ELF-1 (cell line): Measurements from ENCODE around the gene THBD.

Source experiments
- DNase-seq: peaks from one replicate; pipeline ENCODE4 v3.0.0-alpha.2; 2016; ENCODE audit warnings: low read depth, low spot score

Gene THBD

DNA sequence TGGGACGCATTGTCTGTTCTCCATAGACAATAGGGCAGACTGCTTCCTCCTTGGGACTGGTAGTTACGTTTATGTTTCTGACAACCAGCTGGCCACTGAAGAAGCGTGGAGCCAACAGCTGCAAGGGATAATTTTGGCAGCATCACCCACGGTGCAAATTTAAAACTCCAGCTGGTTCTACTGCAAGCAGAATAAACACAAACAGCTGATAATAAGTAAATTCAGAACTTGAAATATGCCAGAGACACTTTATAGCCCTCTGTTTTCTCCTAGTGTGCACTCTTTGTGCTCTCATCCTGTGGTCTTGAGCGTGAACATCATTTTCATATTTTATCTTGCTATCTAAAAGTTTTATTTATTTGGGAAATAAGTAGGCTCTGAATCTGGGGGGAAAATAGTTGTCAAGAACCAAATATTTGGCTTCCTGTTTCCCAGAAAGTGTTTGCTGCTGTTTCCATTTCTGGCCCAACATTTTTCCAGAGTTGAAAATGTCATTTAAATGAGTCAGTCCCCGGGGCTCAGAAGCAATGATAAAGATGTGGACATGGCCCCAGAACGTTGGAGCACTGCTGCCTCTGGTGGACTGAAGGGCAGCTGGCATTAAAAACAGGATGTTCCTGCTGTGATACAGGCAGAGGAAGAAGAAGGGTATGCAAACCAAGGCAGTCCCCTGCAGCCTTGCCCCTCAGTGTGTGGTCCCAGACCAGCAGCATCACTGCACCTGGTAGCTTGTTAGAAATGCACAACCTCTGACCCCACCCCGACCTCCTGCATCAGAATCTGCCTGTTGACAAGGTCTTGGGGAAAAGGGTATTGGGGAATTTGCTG, 12.5 kb upstream of the THBD start:
- peak; percentile 58 for DNase-seq

- DNase-seq: no peak
These were observed 11.8 kb upstream of the THBD start for GRCh38 chr20:23061262-23061661.

DNA sequence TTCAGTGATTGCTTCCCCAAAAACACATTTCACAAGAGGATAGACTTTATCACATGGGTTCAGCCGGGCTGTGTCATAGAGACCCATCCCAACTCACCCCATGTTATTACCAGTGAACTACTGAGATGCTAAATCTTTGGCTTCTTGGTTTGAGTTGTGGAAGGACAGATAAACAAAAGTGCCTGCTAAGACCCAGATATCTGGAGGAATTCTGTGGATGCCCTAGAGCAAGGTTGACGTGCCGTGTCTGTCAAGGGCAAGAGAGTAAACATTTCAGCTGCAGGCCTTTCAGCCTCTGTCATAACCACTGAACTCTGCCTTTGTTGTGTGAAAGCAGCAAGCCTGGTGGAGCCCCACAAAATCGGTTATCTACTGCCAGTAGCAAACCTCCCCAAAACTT, 11.2 kb upstream of the THBD start:
- no peak for DNase-seq

- no peak for DNase-seq
These were observed 10.4 kb upstream of the THBD start for GRCh38 chr20:23059846-23060245.

GRCh38 chr20:23059001-23059400, 9.5 kb upstream of the THBD start:
- no peak for DNase-seq

DNA sequence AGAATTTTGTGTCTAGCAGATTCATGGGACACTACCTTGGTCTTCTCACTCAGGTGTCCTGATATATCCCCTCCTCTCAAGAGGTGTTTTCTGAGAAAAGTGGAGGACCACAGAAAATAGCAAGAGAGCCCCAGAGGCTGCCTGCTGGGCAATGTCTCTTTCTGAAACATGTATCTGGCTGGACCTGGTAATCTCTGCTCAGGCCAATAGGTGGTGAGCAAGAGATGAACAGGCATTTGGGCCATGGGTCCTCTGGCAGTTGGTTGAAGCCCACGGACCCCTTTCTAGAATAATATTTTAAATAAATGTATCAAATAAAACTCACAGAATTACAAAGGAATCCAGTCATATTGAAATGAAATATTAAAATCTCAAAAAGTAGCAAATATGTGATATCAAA, 8.8 kb upstream of the THBD start:
- DNase-seq: no peak

DNA sequence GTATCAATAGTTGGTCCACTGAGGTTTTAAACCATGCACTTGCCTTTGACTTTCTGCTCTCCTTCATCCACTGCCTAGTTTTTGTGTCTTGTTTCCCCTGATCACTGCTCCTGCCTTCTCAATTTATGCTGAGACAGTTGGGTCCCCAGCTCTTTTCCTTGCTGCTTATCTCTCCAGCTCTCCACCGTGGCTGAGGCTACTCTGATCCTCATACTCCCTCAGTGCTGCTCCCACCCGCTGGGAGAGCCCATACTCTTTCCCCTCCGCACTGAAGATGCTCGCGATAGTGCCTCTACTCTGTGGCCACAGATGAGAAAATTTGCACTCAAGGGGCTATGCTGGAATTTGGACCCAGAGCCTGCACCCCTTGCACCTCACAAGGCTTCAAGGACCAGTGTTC, 3.4 kb upstream of the THBD start:
- no peak for DNase-seq

GRCh38 chr20:23050847-23051627, 1.6 kb upstream of the THBD start:
- peak; percentile 94 for DNase-seq

GRCh38 chr20:23050076-23050838, 785 bp upstream of the THBD start:
- DNase-seq: peak; percentile 21

DNA sequence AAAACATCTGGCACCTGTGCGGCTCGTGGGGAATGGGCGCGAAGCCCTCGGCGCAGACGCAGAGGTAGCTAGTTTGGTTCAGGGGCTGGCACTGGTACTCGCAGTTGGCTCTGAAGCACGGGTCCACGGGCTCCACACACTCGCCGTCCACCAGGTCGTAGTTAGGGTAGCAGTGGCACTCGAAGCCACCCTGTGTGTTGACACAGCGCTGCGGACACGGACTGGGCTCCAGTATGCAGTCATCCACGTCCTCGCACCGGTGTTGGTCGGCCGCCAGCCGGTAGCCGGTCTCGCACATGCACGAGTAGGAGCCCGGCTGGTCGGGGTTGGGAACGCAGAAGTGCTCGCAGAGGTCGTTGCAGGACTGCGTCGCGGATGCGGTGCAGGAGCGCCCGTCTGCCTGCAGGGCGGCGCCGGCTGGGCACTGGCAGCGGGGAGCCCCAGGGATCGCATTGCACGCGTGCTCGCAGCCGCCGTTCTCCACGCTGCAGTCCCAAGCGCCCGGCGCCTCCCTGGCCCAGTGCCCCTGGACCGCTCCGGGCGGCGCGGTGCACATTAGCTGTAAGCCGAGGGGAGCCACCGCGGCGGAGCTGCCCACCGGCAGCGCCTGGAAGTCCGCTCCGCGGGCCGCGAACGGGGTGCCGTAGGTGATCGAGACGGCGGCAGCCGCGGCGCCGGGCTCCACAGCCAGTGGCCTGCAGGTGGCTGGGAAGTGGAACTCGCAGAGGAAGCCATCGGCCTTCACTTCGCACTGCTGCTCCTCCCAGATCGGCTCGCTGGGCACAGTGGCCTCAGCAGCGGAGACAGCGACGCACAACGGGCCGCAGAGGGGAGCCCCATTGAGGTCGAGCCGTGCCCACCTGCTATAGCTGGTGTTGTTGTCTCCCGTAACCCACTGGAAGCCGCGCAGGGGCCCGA, 930 bp downstream of the THBD start:
- peak; percentile 72 for DNase-seq

DNA sequence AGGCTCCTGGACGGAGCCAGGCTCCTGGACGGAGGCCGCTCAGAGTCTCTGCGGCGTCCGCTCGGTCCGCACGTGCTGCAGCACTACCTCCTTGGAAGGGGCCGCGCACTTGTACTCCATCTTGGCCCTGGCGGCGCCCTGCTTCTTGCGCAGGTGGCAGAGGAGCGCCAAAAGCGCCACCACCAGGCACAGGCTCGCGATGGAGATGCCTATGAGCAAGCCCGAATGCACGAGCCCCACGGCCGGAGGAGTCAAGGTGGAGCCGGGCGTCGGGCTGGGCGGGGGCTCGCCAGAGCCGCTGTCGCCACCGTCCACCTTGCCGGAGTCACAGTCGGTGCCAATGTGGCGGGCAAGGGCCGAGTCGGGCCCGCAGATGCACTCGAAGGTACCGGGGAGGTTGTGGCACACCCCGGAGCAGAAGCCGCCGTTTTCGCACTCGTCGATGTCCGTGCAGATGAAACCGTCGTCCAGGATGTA, 1.7 kb downstream of the THBD start:
- DNase-seq: peak; percentile 32

- DNase-seq: no peak
These were observed 2.3 kb downstream of the THBD start for GRCh38 chr20:23047001-23047737.

DNA sequence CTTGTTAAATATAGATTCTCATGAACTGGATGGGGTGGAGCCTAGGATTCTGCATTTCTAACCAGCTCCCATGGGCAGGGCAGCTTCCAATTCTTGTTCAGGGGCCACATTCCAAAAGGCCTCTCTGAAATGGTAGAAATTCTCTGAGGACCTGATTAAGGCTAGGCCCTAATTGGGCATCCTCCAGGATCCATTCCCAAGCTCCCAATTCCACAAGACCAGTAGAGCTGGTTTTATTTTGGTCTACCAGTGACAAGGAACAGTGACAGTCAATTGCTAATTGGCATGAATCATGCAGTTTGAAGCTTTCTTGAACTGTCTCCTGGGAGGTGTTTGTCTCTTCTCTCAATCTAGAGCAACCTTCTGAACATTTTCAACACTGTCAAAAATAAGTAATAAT, 3.0 kb downstream of the THBD start:
- DNase-seq: peak; percentile 67

DNA sequence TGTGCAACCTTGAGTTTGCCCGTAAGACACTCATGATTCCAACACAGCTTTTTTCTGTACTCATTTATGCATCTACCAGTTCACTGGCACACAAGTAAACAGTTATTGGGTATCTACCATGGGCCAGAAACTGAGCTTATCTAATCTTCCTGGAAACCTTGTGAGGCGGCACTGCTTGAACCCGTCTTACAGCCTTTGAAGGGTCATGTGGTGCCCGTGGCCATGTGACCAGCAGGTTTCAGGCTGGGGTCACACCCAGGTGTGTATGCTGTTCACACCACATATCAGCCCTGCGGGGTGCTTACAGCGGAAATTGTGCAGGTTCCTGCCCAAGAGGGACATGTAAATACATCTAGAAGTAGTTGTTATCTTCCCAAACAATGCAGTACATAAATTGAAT, 6.1 kb downstream of the THBD start:
- no peak for DNase-seq

- DNase-seq: no peak
These were observed 7.2 kb downstream of the THBD start for GRCh38 chr20:23042270-23042669.

GRCh38 chr20:23039885-23040508, 9.5 kb downstream of the THBD start:
- DNase-seq: no peak

GRCh38 chr20:23039136-23039875, 10.2 kb downstream of the THBD start:
- DNase-seq: no peak

GRCh38 chr20:23037017-23037481, 12.4 kb downstream of the THBD start:
- peak; percentile 42 for DNase-seq

DNA sequence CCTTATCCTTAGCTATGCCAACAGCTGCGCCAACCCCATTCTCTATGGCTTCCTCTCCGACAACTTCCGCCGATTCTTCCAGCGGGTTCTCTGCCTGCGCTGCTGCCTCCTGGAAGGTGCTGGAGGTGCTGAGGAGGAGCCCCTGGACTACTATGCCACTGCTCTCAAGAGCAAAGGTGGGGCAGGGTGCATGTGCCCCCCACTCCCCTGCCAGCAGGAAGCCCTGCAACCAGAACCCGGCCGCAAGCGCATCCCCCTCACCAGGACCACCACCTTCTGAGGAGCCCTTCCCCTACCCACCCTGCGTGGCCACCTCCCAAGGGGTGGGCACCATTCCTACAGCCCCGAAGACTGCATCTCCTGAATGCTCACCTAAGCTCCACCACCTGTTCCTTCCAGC, 13.1 kb downstream of the THBD start:
- no peak for DNase-seq
